H9 (cell line): Measurements from ENCODE around the gene TPCN2. TPM values are rescaled to one million over a fixed set of nuclear protein-coding genes. Genes with fewer than 3 reads are reported as not detected.
A peak's percentile ranks its signal among the peaks of the same experiment; 100 is the strongest.

ENCODE experiments used
- DNase-seq: peaks from one replicate; pipeline ENCODE4 v3.0.0-alpha.2; 2017
- H2AFZ ChIP-seq: one replicate; pipeline ENCODE4 v1.6.1; 2013; ENCODE audit warnings: mild to moderate bottlenecking, low read length, control low read depth, moderate library complexity
- H2AK5ac ChIP-seq: 2 replicates; pipeline ENCODE4 v1.6.1; 2013; ENCODE audit warnings: low read length, control low read depth, mixed read lengths; ENCODE audit not compliant: insufficient read length
- H2BK120ac ChIP-seq: one replicate; pipeline ENCODE4 v1.6.1; 2013; ENCODE audit warnings: low read depth, mild to moderate bottlenecking, low read length, control low read depth, inconsistent platforms; ENCODE audit not compliant: poor library complexity, severe bottlenecking
- H2BK12ac ChIP-seq: 2 replicates; pipeline ENCODE4 v1.6.1; 2013; ENCODE audit warnings: low read length, control low read depth, mixed read lengths, low read depth; ENCODE audit not compliant: insufficient read length
- H2BK15ac ChIP-seq: 2 replicates; pipeline ENCODE4 v1.6.1; 2013; ENCODE audit warnings: low read depth, low read length, control low read depth
- H2BK20ac ChIP-seq: one replicate; pipeline ENCODE4 v1.6.1; 2013; ENCODE audit warnings: low read depth, mild to moderate bottlenecking, low read length, control low read depth, inconsistent platforms; ENCODE audit not compliant: poor library complexity, severe bottlenecking
- H2BK5ac ChIP-seq: 2 replicates; pipeline ENCODE4 v1.6.1; 2013; ENCODE audit warnings: low read length, control low read depth, mixed read lengths; ENCODE audit not compliant: insufficient read length
- H3K14ac ChIP-seq: 2 replicates; pipeline ENCODE4 v1.6.1; 2013; ENCODE audit warnings: low read length, control low read depth; ENCODE audit not compliant: insufficient read depth
- H3K18ac ChIP-seq: 2 replicates; pipeline ENCODE4 v1.6.1; 2013; ENCODE audit warnings: low read depth, mild to moderate bottlenecking, mixed read lengths, low read length, control low read depth; ENCODE audit not compliant: insufficient read length
- H3K23ac ChIP-seq: 2 replicates; pipeline ENCODE4 v1.6.1; 2013; ENCODE audit warnings: low read length, control low read depth, mixed read lengths, low read depth; ENCODE audit not compliant: insufficient read length
- H3K23me2 ChIP-seq: 2 replicates; pipeline ENCODE4 v1.6.1; 2013; ENCODE audit warnings: low read depth, mild to moderate bottlenecking, mixed read lengths, low read length, control low read depth; ENCODE audit not compliant: insufficient read length, poor library complexity, severe bottlenecking
- H3K27ac ChIP-seq: 2 replicates; pipeline ENCODE4 v1.5.1; 2013; ENCODE audit warnings: low read length, control low read depth, mixed read lengths, low read depth; ENCODE audit not compliant: insufficient read length
- H3K27me3 ChIP-seq: 2 replicates; pipeline ENCODE4 v1.6.1; 2013; ENCODE audit warnings: low read length, control low read depth, inconsistent platforms; ENCODE audit not compliant: insufficient read depth
- H3K4ac ChIP-seq: 2 replicates; pipeline ENCODE4 v1.6.1; 2013; ENCODE audit warnings: low read depth, mild to moderate bottlenecking, control low read depth, inconsistent platforms, low read length, moderate library complexity
- H3K4me1 ChIP-seq: 2 replicates; pipeline ENCODE4 v1.6.1; 2013; ENCODE audit warnings: low read length, control low read depth, inconsistent platforms; ENCODE audit not compliant: insufficient read depth
- H3K4me2 ChIP-seq: 2 replicates; pipeline ENCODE4 v1.6.1; 2013; ENCODE audit warnings: low read length, control low read depth, mixed read lengths; ENCODE audit not compliant: insufficient read length, insufficient read depth
- H3K56ac ChIP-seq: 2 replicates; pipeline ENCODE4 v1.6.1; 2013; ENCODE audit warnings: low read depth, mild to moderate bottlenecking, mixed read lengths, low read length, control low read depth; ENCODE audit not compliant: insufficient read length
- H3K79me1 ChIP-seq: 2 replicates; pipeline ENCODE4 v1.6.1; 2013; ENCODE audit warnings: low read depth, mild to moderate bottlenecking, moderate library complexity, low read length, control low read depth, inconsistent platforms; ENCODE audit not compliant: insufficient read depth, poor library complexity, severe bottlenecking
- H3K79me2 ChIP-seq: 2 replicates; pipeline ENCODE4 v1.6.1; 2013; ENCODE audit warnings: low read length, control low read depth, inconsistent platforms; ENCODE audit not compliant: insufficient read depth
- H3K9ac ChIP-seq: 2 replicates; pipeline ENCODE4 v1.6.1; 2013; ENCODE audit warnings: low read length, control low read depth, mixed read lengths; ENCODE audit not compliant: insufficient read length; ENCODE audit errors: extremely low read depth
- H3K9me3 ChIP-seq: one replicate; pipeline ENCODE4 v1.6.1; 2013; ENCODE audit warnings: low read depth, low read length, inconsistent platforms; ENCODE audit not compliant: control insufficient read depth
- H3T11ph ChIP-seq: one replicate; pipeline ENCODE4 v1.6.1; 2013; ENCODE audit warnings: mild to moderate bottlenecking, low read length, control low read depth, inconsistent platforms
- H4K20me1 ChIP-seq: one replicate; pipeline ENCODE4 v1.6.1; 2013; ENCODE audit not compliant: control insufficient read depth, insufficient read length, insufficient read depth
- H4K5ac ChIP-seq: 2 replicates; pipeline ENCODE4 v1.6.1; 2013; ENCODE audit warnings: low read depth, mild to moderate bottlenecking, mixed read lengths, low read length, control low read depth; ENCODE audit not compliant: insufficient read length
- H4K8ac ChIP-seq: replicated peaks from 2 replicates; pipeline ENCODE4 v1.6.1; 2013; ENCODE audit warnings: low read length, control low read depth, mixed read lengths, low read depth; ENCODE audit not compliant: insufficient read length
- H4K91ac ChIP-seq: 2 replicates; pipeline ENCODE4 v1.6.1; 2013; ENCODE audit warnings: low read depth, mild to moderate bottlenecking, moderate library complexity, mixed read lengths, low read length, control low read depth; ENCODE audit not compliant: insufficient read length
- H3K27ac Mint-ChIP-seq, 3 experiments: 2 replicates in 2 of 3; 3 replicates in 1 of 3; pipeline ENCODE4 v1.8.0; 2020 to 2021; ENCODE audit warnings: mixed read lengths in 3 of 3, mild to moderate bottlenecking in 1 of 3, moderate library complexity in 1 of 3
- H3K27me3 Mint-ChIP-seq: 2 replicates; pipeline ENCODE4 v1.8.0; 2021; ENCODE audit warnings: low read depth, mild to moderate bottlenecking, moderate library complexity, mixed read lengths
- H3K36me3 Mint-ChIP-seq, 3 experiments: 2 replicates in 2 of 3; 3 replicates in 1 of 3; pipeline ENCODE4 v1.8.0; 2020 to 2021; ENCODE audit warnings: low read depth in 3 of 3, mixed read lengths in 3 of 3; ENCODE audit not compliant: insufficient read depth in 1 of 3
- H3K4me1 Mint-ChIP-seq, 2 experiments: 2 replicates each; pipeline ENCODE4 v1.8.0; 2020; ENCODE audit warnings: mixed read lengths in 2 of 2
- H3K4me3 Mint-ChIP-seq, 2 experiments: 2 replicates in 1 of 2; 3 replicates in 1 of 2; pipeline ENCODE4 v1.8.0; 2020 to 2021; ENCODE audit warnings: mild to moderate bottlenecking in 2 of 2, mixed read lengths in 2 of 2, moderate library complexity in 1 of 2
- H3K9me3 Mint-ChIP-seq, 2 experiments: 2 replicates in 1 of 2; 3 replicates in 1 of 2; pipeline ENCODE4 v1.8.0; 2020; ENCODE audit warnings: mild to moderate bottlenecking in 2 of 2, mixed read lengths in 2 of 2, moderate library complexity in 1 of 2
- CTCF ChIP-seq: fragments of 200-600 bp; sonication (generic); conservative IDR thresholded peaks from 3 replicates; pipeline ENCODE4 v1.8.0; 2021; ENCODE audit warnings: antibody characterized with exemption, mild to moderate bottlenecking
- WGBS: extraction: QIAGEN DNeasy Blood & Tissue Kit; methylation state at CpG from one replicate; pipeline ENCODE4 v1.1.7; 2013; ENCODE audit warnings: missing lambda C conversion rate, low lambda C conversion rate, mixed read lengths; ENCODE audit not compliant: insufficient read length; ENCODE audit errors: extremely low coverage; 5-methylcytosine and 5-hydroxymethylcytosine counted together
- total RNA-seq: library from RNA; stranded (reverse); gene quantifications from 2 replicates; pipeline ENCODE4 v1.2.1, GENCODE V29; 2021

TPCN2 gene
- total RNA-seq, 1 experiment from 2014 or later = 16.8 TPM

- Mint-ChIP-seq H3K4me3 (no peak overlapping the region), H3K36me3 (peaks cover 0 to 16% (median 9%) of the 10 kb centered on the region in 3 experiments; a peak in 4 of 7 replicates), H3K4me1 (peaks cover 14 to 17% of the 10 kb centered on the region in 2 experiments), H3K9me3 (no peaks in the 10 kb centered on the region), H3K27ac (peak overlapping the region in 2 of 3 experiments; percentile 55 to 87; a peak in 3 of 7 replicates), H3K27me3 (no peaks in the 10 kb centered on the region)
- Histone ChIP-seq H3K27ac (no peak overlapping the region), H4K91ac (no peak overlapping the region), H4K8ac (no peak overlapping the region), H2BK15ac (no peak overlapping the region), H3K4ac (no peak overlapping the region), H3K23ac (no peak overlapping the region), H3K18ac (no peak overlapping the region), H4K20me1 (no peaks in the 10 kb centered on the region), H3K14ac (no peak overlapping the region; the same call in 1 of the 2 replicates), H3K56ac (no peak overlapping the region), H4K5ac (no peak overlapping the region), H3K79me2 (peaks cover 15% of the 10 kb centered on the region; the same call in 1 of the 2 replicates), H3K9me3 (no peaks in the 10 kb centered on the region), H3K79me1 (peaks cover 5% of the 10 kb centered on the region), H3T11ph (no peak overlapping the region), H2AK5ac (no peak overlapping the region), H2AFZ (no peak overlapping the region), H3K23me2 (peaks cover 5% of the 10 kb centered on the region), H3K4me1 (peaks cover 4% of the 10 kb centered on the region; the same call in 1 of the 2 replicates), H3K9ac (no peak overlapping the region), H2BK12ac (no peak overlapping the region), H3K27me3 (no peaks in the 10 kb centered on the region), H2BK5ac (no peak overlapping the region), H2BK120ac (no peak overlapping the region), H3K4me2 (no peak overlapping the region), H2BK20ac (no peak overlapping the region)
- WGBS = no CpG with 5 or more reads among the region's 21 CpGs
- DNase-seq = no peak
- TF ChIP-seq CTCF = no peak
Measured at GRCh38 chr11:69052343-69053168, 3.8 kb downstream of the TPCN2 start.
